Islet of Langerhans (tissue), 1 donor: ENCODE results near the gene TOB1.

Source experiments
- FAIRE-seq: peaks from one replicate; lab custom pipeline; 2011; peaks lifted over from hg19 to GRCh38; lab: Jason Lieb, UNC

Gene TOB1

DNA sequence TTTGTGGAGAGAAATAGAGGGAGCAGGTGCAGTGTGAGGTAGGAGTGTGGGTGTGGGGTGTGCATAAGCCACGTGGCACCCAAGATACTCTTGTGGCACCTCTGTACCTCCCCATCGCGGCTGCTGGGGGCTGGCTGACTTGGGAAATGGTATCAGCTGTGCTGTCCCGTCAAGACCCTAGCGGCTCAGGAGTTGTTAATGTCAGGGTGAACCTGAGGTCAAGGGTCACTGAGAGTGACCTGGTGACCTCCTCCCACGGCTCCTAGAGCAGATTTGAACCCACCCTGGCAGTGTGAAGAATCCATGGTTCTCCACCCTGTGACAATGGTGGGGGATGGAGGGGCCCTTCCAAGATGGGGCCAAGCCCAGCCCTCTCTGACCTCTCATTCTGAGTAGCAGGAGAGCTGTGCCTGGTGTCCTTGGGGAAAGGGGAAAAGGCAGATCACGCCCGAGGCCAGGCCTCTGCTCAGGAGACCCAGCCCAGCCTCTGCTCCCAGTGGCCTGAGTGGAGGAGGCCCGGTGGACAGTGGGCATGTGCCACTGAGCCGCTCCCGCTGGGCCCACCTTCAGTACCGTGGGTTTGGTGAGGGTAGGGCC, 33.8 kb downstream of the TOB1 start:
- FAIRE-seq = no peak

DNA sequence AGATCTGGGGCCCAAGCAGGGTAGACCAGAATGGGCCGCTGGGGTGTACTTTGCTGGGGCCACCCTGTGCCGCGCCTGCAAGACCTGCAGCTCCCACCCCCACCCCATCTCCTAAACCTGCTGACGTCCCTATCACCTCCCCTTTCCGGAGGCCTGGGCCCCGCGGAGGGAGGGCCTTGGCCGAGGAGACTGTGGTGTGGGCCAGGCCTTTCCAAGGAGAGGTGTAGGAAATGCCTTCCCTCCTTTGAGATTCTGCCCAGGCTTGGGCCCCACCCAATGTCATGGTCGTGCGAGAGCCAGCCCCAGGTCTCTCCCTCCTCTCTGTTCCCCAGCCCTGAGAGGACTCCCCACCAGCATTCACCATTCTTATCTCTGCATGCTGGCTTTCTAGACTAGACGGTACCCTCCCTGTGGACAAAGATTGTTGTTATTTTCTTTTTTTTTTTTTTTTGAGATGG, 34.7 kb downstream of the TOB1 start:
- no peak for FAIRE-seq

DNA sequence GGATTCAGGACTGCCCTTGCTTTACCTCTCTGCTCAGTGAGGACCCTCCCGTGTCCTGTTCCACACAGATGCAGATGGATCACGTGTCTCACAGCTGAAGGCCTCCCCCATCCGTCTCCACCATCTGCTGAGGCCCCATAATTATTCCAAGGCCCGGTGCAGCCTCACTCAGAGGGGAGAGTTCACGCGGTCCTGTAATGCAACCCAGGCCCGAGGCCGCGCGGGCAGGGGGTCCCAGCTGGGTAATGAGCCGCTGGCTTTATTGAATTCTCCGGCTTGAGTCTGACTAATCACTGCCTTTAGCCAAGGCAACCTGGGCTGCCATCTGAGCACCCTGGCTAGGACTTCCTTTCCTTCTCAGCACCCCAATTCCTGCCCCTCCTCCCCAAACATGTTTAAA, 35.2 kb downstream of the TOB1 start:
- FAIRE-seq = no peak

DNA sequence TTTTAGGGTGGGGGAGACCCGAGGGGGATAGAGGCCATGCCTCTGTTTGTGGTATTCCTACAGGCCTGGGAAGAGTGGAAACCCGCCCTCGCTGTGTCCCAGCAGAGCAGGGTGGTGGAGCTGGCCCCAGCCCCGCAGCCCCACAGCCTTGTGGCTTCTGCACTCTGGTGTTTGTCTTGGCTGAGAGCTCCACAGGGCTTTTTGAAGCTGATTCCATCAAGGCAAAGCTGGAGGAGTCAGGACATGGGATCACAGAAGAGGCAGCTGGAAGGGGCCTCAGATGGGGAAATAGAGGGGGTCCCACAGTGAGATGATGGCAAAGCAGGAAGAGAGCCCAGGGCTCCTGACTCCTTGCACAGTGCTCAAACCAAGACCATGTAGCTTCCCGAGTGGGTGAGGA, 35.8 kb downstream of the TOB1 start:
- no peak for FAIRE-seq

DNA sequence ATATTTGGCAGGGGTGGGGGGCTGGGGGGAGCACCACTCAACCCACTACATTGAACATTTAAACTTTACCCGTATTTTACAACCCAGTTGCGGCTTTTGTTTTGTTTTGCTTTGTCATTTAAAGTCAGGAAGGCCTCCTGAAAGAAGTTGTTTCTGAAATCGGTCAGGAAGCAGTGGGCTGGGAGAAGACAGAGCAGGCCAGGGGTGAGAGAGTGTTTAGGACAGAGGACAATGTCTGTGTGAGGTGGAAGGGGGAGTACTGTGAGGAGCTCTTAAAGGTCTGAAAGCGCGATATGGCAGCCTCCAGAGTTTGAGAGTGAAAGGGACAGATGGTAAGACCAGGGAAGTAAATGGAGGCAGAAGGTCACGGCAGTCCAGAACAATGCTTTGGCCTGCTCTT, 36.8 kb downstream of the TOB1 start:
- no peak for FAIRE-seq

DNA sequence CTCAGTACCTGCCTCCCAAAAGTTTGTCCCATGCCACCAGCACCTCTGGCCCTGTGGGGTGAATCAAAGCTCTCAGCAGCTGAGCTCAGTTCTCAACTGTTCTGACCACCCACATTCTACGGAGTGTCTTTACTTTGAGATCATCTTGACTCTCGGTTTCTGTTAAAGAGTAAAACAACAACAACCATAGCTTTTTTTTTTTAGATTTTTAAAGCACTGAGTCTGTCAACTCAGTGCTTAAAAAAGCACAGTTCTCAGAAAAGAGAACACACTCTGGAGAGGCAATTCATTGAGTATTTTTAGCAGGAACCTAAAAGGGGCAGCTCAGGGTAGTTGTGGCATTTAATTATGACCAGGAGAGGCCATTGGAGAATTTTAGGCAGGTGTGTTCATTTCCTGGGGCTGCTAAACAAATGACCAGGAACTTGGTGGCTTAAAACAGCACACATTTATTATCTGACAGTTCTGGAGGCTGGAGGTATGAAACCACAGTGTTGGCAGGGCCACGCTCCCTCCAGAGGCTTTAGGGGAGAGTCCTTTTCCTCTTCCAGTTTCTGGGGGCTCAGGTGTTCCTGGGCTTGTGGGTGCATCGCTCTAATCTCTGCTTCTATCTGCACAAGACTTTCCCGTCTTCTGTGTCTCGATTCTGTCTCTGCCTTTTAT, 37.5 kb downstream of the TOB1 start:
- FAIRE-seq = no peak

DNA sequence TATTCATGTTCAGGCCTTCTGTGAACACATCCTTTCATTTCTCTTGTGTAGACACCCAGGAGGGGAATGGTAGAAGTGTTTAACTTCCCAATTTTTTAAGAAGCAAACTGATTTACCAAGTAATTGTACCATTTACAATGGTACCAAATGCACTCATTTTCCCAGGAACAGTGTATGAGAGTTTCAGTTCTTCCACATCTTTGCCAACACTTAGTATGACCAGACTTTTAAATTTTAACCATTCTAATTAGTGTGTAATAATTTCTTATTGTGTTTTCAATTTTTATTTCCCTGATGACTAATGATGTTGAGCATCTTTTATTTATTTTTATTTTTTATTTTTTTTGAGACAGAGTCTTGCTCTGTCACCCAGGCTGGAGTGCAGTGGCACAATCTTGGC, 41.0 kb downstream of the TOB1 start:
- FAIRE-seq = no peak

DNA sequence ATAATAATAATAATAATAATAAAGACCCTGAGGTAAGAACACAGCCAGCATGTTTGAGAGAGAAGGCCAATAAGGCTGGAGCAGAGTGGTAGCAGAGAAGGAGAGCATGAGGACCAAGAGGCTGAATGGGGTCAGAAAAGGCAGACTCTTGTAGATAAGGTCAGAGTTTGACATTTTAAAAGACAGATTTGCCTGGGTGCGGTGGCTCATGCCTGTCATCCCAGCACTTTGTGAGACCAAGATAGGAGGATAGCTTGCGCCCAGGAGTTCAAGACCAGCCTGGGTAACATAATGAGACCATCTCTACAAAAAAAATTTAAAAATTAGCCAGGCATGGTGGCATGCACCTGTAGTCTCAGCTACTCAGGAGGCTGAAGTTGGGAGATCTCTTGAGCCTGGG, 41.7 kb downstream of the TOB1 start:
- no peak for FAIRE-seq

DNA sequence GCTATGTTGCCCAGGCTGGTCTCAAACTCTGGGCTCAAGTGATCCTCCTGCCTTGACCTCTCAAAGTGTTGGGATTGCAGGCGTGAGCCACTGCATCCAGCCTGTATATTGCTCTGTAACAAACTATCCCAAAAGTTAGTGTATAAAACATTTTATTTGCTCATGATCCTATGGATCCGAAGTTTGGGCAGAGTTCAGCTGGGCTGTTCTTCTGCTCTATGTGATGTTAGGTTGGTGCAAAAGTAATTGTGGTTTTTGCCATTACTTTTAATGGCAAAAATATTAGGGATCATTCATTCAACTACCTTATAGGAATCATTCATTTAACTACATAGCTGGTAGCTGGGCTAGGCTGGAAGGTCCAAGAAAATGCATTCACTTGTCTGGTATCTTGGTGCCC, 43.6 kb downstream of the TOB1 start:
- no peak for FAIRE-seq

DNA sequence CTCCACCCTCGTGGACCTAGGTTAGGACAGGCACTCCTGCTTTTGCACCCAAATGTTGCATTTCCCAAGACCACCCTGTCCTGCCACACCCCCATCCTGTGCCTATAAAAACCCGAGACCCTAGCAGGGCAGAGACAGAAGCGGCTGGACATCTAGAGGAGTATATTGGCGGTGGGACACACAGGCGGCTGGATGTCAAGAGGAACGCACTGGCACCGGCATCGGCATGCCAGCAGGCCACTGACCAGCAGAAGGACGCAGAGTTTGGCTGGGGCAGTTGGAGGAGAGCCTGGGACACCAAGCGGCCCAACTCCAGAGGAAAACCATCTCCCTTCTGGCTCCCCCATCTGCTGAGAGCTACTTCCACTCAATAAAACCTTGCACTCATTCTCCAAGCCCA, 45.5 kb downstream of the TOB1 start:
- no peak for FAIRE-seq

DNA sequence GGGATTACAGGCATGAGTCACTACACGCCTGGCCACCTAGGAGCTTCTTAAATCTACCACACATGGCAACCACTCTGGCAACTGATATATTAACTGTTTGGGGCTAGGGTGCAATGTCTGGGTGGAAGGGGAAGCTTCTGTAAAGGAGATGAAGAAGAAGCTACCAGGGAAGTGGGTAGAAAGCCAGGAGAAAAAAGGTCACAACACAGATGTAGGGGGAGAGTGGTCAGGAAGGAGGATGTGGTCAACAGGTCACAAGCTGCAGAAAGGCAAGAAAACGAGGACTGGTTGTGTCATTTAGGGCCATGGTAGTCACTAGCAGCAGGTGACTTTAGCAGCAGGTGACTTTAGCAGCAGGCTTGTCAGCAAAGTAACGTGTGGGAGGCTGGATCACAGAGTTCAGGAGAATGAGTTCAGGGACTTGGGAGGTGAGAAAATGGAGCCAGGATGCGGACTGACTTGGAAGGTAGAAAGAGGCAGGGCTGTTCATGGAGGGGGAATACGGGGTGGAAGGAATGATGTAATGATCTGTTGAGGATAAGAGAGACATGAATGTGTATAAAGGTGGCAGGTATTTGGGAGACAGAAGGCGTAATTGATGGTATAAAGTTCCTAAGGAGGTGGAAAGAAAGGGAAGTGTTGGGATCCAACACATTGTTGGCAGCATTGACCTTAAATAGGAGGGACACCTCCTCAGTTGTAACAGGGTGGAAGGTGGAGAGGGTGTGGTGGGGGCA, 47.1 kb downstream of the TOB1 start:
- FAIRE-seq = no peak

DNA sequence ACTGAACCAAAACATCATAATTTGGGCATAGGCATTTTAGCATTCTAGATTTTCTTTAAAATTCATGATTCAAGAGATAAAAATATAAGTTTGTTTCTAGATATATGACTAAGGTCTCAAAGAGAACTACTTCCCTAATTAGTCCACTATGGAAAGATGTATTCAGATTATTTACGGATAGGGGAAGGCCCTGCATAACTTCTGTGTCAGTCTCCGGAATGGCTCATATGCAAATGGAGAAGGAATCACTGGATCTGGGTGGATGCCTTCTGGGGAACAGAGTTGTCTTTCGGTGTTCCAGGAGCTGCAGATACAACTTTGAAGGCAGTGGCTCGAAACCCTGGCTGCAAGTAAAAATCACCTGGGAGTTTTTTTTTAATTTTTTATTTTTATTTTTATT, 47.9 kb downstream of the TOB1 start:
- no peak for FAIRE-seq

DNA sequence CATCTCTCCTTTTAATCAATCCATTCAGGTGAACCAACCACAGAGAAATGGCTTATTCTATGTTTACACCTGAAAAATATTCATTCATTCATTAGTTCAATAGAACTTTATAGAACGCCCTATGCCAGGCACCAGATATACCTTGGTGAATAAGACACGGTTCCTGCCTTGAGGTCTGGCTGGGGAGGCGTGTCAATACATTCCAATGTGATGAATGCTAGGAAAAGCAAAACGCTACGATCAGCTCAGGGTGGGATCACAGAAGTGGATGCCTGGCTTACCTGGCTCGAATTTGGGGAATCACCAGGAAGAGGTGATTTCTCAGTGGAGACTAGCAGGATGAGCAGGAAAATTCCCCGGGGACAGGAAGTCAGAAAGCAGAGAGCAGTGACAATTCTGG, 48.3 kb downstream of the TOB1 start:
- no peak for FAIRE-seq

DNA sequence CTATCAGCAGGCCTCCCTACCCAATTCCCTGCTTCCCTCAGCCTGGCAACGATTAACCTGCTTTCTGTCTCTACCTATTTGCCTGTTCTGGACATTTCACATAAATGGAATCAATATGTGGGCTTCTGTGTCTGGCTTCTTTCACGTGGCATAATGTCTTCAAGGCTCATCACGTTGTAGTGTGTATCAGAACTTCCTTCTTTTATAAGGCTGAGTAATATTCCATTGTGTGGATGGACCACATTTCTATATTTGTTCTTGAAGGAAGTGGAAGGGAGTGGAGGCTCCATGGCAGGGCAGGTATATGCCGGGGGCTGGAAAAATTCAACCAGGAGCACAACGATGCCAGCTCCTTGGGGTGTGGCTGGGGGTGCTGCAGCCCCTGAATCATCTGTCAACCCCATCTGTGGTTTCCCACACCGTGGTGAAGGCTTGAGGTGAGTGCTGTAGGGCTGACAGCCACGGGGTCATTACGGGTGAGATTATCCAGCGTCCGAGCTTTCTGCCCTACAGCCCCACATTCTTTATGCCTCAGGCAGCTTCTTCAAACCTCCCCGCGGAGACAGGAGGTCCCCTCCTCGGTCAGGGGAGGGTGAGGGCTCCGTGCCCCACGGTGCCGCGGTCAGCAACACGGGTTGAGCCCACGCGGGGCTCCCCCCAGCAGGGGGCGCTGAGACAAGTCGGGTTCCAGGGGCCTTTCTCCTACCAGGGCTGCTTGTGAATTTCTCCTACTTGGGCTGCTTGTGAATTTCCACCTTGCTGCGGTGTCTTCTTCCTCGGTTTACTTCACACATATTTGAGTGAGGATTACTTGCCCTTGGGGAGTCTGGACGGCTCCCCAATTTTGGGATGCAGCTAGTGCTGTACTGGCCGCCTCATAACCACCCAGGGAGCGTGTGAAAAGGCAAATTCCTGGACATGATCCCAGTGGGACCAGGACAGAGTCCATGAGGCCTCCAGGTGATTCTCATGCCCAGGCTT, 49.1 kb downstream of the TOB1 start:
- FAIRE-seq = no peak

DNA sequence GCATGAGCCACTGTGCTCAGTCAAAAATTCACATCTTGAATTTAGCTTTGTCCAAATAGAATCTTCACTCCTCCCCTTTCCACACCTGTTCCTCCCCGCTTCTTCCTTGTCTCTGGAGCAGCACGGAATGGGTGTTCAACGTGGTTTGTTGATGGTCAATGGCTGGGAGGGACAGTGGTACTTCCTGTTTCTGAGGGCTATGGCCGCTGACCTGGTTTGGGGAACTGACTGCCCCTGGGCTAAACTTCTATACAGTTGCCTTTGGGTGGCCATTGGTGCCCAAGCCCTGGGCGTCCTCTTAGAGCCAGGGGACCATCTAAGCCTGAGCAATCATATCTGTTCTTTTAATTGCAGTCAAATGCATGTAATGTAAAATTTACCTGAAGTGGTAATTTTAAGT, 49.9 kb downstream of the TOB1 start:
- FAIRE-seq = no peak

DNA sequence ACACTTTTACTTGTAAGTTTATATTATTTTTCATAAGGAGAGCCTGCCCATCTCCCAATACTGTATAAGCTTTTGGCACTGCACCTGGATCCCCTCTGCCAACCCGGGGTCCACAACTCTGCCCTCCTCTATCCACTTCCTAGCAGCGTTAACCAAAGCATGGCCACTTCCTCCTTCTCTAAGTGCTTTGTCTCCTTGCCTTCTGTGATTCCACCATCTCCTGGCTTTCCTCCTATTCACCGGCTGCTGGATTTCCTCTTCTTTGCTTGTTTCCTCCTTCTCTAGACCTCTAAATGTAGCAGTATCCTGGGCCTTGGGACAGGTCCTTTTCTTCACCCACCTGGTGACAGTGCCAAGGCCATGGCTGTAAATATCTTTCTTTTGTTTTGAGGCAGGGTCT, 50.8 kb downstream of the TOB1 start:
- FAIRE-seq = no peak

DNA sequence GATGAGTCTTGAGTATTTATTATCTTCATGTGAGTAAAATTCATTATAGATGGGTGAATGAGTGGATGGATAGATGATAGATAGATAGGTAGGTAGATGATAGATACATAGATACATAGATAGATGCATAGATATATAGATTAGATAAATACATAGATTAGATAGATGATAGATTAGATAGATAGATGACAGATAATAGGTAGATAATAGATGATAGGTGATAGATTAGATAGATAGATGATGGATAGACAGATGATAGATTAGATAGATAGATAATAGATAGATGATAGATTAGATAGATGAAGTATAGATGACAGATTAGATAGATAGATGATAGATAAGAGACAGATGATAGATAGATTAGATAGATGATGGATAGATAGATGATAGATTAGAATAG, 52.6 kb downstream of the TOB1 start:
- no peak for FAIRE-seq
